Mucosa of rectum (tissue), 2 donors: ENCODE measurements around the gene CD48.

Experiments
- H3K27ac ChIP-seq, 2 donors: one replicate each; pipeline ENCODE4 v1.7.0; 2013; ENCODE audit warnings: inconsistent platforms in 2 of 2, low read depth in 2 of 2, low read length in 2 of 2
- H3K27me3 ChIP-seq, 2 donors: one replicate each; pipeline ENCODE4 v1.7.0; 2013; ENCODE audit warnings: low read length in 2 of 2; ENCODE audit not compliant: control insufficient read depth in 2 of 2, insufficient read depth in 2 of 2
- H3K36me3 ChIP-seq, 2 donors: one replicate each; pipeline ENCODE4 v1.7.0; 2013; ENCODE audit warnings: low read length in 2 of 2; ENCODE audit not compliant: control insufficient read depth in 2 of 2, insufficient read depth in 2 of 2
- H3K4me1 ChIP-seq, 2 donors: one replicate each; pipeline ENCODE4 v1.7.0; 2013; ENCODE audit warnings: low read length in 2 of 2, mild to moderate bottlenecking in 1 of 2; ENCODE audit not compliant: control insufficient read depth in 2 of 2, insufficient read depth in 2 of 2
- H3K4me3 ChIP-seq, 2 donors: one replicate each; pipeline ENCODE4 v1.7.0; 2013; ENCODE audit warnings: low read length in 2 of 2
- H3K9ac ChIP-seq, 2 donors: one replicate each; pipeline ENCODE4 v1.7.0; 2013; ENCODE audit warnings: low read length in 2 of 2, low read depth in 1 of 2, mild to moderate bottlenecking in 1 of 2
- H3K9me3 ChIP-seq, 2 donors: one replicate each; pipeline ENCODE4 v1.7.0; 2013; ENCODE audit warnings: low read length in 2 of 2; ENCODE audit not compliant: control insufficient read depth in 2 of 2
- donor health status: healthy.
- donor health status: Normal muscosa, but diverticular disease.

CD48 gene

DNA sequence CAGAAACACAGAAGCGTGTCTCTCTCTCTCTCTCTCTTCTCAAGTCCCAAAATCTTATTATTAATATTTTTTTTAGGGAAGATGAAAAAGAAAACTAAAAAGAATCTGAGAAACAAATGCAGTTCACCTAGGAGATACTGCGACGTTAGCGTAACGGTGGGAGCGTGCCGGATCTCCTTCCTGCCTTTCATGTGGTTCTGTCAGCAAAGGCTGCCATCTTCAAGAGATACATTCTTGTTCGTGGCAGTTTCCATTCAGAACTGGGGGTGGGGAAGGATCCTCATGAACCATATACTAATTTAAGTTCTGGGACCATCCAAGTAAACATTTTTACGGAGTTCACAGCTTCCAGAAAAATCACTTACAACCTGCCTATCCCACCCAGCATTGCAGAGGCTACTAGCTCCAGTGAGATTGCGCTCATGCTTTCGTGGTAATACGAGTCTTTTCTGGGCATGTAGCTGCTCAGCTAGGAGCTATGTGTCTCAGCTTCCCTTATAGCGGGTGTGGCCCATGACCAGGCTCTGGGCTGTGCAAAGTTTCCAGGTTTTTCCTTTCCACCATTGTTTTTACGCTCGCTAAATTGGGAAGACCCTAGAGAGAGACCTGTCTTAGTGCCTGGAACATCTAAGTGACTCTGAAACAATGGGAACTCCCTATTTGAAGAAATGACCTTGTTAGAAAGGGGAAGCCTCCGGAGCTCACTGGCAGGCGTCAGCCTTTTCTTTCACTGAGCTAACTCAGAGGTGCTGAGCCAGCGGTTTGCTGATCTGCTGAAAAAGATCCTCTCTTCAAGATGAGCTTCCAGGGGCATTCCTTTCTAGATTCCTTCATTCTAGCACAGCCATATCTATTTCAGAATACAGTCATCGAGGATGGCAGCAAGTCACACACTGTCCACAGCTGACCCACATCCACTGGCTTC lies 82.1 kb downstream of the CD48 start:
- no peaks in the 10 kb centered on the region for H3K9me3 ChIP-seq
- no peaks in the 10 kb centered on the region for H3K27me3 ChIP-seq
- no peak overlapping the region for H3K9ac ChIP-seq
- peak overlapping the region; percentile 51 to 58 for H3K27ac ChIP-seq
- H3K4me3 ChIP-seq: no peak overlapping the region
- peaks cover 3 to 4% of the 10 kb centered on the region in 2 donors for H3K4me1 ChIP-seq
- no peaks in the 10 kb centered on the region for H3K36me3 ChIP-seq

DNA sequence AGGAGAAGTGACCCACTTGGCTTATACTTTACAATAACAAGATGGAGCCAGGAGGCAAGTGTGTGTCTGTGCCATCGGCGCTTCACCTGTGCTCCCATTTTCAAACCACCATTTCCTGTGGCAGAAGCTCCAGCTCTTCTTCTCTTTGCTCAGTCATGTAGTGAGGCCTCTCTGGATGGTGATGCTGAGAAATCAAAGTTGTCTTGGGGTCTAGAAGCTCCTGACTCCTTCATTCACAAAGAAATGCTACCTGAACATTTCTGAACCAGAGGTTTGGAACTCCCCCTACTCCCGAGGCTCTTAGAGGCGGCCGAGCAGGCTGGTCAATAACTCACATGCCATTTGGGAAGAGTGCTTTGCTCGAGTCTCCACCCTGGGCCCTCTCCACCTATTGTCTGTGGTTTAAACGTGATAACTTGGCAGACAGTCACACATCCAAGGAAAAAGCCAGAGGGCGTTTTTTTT lies 82.8 kb downstream of the CD48 start:
- Histone ChIP-seq H3K36me3 (no peaks in the 10 kb centered on the region), H3K27ac (peak overlapping the region; percentile 27 to 58), H3K27me3 (no peaks in the 10 kb centered on the region), H3K4me1 (peaks cover 3 to 4% of the 10 kb centered on the region in 2 donors), H3K4me3 (no peak overlapping the region), H3K9me3 (no peaks in the 10 kb centered on the region), H3K9ac (no peak overlapping the region)
